Inferior parietal cortex (tissue), 1 donor: ENCODE data around the gene MVK.

Experiments used
- DNase-seq: peaks from one replicate; pipeline ENCODE4 v3.0.0-alpha.2; 2016; ENCODE audit errors: extremely low spot score

MVK gene

GRCh38 chr12:109631302-109631701 is 57.7 kb downstream of the MVK start:
- DNase-seq, result no peak

GRCh38 chr12:109631751-109632150 is 58.2 kb downstream of the MVK start:
- DNase-seq, result no peak

- DNase-seq, result no peak
Observed at GRCh38 chr12:109632342-109632741, 58.7 kb downstream of the MVK start.

- no peak for DNase-seq
Observed at GRCh38 chr12:109635717-109636116, 62.1 kb downstream of the MVK start.

- no peak for DNase-seq
Observed at GRCh38 chr12:109637348-109637747, 63.8 kb downstream of the MVK start.

GRCh38 chr12:109637996-109638395 is 64.4 kb downstream of the MVK start:
- no peak for DNase-seq

- DNase-seq, result no peak
Observed at GRCh38 chr12:109638735-109639134, 65.1 kb downstream of the MVK start.

- no peak for DNase-seq
Observed at GRCh38 chr12:109639151-109639872, 65.7 kb downstream of the MVK start.

GRCh38 chr12:109640961-109641360 is 67.4 kb downstream of the MVK start:
- DNase-seq, result no peak

GRCh38 chr12:109641422-109641821 is 67.8 kb downstream of the MVK start:
- DNase-seq, result no peak

- no peak for DNase-seq
Observed at GRCh38 chr12:109642506-109643132, 69.0 kb downstream of the MVK start.

GRCh38 chr12:109645194-109645593 is 71.6 kb downstream of the MVK start:
- DNase-seq, result no peak

GRCh38 chr12:109645708-109646107 is 72.1 kb downstream of the MVK start:
- no peak for DNase-seq
